Limb (tissue), 2 donors: Measurements from ENCODE around the gene NUP153.
"Not testable (repeated sequence)": the region's sequence is repeated elsewhere in the genome, so short reads cannot be mapped to it uniquely, and the experiment has no call there.

Experiments used
- DNase-seq, 2 donors: peaks; one replicate each; pipeline ENCODE4 v3.0.0-alpha.2; 2016; ENCODE audit errors: extremely low spot score in 2 of 2

Gene NUP153

DNA sequence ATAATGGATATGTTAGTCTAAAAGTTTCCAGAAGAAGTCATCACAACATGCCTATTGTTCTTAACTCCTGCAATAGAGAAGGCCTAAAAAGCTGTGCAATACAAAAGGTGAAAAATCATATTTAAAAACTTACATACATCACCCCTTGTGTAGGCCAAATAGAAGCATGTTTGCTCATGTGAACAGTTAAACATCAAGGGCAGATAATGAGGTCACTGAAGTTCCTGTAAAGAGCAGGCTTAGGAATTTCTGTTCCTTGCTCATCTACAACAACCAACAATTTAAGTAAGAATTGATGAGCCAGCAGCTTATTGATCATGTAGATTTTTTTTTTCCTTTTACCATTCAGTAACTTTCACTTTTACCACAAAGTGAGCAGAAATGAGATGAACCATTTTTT lies 7.5 kb upstream of the NUP153 start:
- DNase-seq, result no peak

DNA sequence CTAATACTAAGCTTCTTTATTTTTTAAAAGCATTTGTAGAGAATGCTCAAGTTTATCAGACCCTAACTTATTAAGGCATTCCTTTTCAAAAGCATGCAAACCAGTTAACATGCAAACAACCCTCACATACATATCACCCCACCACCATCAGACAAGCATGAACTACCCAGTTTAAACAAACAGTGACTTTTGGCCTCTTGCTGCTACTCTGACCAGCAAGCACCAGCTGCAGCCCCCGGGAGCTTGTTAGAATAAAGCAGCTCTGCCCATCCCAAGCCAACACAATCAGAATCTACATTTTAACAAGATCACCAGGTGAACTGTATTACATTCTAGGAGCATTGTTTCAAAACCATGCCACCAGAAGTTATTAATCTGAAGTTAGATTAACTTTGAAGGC lies 5.9 kb upstream of the NUP153 start:
- DNase-seq, result no peak

DNA sequence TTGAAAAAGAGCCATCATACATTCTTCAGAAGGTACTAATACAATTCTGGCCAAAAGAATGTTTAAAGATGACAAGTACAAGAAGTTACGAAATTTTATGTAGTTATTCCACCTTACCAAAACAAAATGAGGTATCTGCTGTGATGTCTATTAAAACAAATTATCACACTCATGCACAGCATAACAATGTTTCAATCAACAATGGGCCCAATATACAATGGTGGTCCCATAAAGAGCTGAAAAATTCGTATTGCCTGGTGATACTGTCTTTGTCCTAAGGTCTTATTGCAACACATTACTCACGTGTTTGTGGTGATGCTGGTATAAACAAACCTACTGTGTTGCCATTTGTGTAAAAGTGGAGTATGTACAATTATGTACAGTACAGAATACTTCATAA lies 3.6 kb upstream of the NUP153 start:
- DNase-seq, result no peak

DNA sequence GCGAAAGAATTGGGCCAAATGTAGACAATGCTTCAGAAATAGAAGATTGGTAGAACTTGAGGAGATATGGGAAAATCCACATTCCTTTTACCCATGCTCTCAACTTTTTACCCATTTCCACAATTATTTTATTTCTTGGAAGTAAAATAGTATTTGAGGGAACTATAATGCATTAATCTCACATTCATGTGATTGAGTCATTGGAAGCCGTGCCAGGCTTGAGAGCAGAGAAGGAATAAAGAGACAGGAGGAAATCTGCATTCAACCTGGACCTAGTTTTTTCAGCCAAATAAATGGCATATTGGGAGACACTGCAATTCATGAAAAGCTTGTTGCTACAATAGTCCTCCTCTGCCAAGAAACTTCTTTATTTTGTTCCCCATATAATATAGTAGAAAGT lies 2.8 kb upstream of the NUP153 start:
- no peak for DNase-seq

DNA sequence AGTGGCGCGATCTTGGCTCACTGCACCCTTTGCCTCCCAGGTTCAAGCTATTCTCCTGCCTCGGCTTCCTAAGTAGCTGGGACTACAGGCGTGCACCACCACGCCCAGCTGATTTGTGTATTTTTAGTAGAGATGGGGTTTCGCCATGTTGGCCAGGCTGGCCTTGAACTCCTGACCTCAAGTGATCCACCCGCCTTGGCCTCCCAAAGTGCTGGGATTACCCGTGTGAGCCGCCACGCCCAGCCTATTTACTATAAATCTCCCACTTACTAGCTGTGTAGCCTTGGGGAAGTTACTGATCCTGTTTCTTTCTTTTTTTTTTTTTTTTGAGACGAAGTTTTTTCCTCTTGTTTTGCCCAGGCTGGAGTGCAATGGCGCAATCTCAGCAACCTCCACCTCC lies 1.3 kb upstream of the NUP153 start:
- not testable (repeated sequence) for DNase-seq

DNA sequence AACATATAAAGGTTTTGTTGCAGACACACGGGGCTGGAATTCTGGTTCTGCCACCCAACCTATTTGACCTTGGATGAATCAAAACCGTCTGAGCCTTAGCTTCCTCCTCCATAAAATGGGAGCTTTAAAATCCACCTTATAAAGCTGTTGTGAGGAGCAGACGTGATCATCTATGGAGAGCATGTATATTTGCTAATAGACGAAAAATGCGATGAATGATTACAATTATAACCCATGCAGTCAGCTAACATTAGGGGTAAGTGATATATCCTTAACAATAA lies 586 bp upstream of the NUP153 start:
- no peak for DNase-seq

DNA sequence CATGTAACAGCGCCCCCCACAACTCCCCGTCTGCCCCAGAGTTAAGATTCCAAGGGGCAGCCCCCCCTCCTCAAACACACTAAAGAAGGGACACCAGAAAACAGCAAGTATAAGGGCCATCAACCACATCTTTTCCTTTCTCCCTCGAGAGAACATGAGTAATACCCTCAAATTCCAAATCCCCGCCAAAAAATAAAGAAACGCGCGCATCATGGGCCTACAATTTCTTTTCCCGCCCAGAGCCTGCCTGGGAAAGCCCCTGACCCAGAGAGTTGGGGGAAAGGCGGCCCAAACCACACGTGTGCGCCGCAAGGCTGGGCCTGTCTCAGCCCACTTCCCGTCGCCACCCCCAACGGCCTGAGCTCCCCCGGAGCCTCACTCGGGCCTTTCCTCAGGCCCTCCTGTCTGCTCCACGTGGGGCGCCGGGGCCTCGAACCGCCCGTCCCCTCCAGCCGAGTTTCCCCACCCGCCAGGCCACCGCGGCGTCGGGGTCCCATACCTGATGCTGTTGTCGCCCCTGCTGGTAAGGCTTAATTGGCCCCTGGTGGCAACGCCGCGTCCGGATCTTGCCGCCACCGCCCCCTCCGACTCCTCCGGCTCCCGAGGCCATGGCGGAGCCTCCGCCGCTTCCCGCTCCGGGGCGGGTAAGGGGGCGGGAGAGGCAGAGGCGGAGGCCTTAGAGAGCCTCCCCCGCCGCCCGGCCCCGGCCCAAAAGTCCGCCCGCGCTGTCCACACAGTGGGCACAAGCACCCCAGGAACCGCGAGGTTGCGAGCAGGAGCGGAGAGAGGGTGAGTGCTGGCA lies 746 bp downstream of the NUP153 start:
- DNase-seq, result peak; percentile 53 to 82

DNA sequence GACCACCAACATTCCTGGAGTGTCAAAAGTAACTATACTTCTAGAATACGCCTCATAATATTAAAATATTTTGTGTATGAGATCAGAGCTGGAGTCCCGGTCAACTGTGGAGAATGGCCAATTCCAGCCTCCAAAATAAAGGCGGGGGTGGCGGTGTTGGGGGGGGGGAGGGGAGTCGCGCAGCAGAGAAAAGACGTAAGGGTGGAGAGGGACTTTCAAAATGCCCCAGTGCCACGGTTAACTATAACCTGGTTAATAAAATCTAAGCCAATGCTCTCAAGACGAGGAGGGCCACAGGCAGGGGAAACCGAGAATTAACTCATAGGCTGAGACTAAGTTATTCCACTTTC lies 1.3 kb downstream of the NUP153 start:
- peak; percentile 74 to 75 for DNase-seq

DNA sequence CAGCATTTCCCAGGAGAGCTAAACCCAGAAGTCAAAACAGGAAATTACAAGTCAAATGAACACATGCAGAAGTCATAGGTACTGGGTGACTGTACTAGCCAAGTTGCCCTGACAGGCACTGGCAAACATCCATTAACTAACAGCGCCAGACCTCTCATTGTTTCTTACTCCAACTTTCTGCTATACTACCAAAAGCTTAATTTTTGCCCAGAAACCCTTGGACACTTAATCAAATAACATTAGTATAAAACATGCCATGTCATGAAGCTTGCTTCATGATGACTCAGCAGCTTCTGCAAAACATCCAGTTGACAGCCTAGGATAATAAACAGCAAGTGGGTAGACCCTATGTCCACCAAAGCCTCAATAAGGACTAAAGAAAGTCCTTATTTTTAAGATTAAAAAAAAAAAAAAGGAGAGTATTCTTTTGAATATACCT lies 3.5 kb downstream of the NUP153 start:
- no peak for DNase-seq

DNA sequence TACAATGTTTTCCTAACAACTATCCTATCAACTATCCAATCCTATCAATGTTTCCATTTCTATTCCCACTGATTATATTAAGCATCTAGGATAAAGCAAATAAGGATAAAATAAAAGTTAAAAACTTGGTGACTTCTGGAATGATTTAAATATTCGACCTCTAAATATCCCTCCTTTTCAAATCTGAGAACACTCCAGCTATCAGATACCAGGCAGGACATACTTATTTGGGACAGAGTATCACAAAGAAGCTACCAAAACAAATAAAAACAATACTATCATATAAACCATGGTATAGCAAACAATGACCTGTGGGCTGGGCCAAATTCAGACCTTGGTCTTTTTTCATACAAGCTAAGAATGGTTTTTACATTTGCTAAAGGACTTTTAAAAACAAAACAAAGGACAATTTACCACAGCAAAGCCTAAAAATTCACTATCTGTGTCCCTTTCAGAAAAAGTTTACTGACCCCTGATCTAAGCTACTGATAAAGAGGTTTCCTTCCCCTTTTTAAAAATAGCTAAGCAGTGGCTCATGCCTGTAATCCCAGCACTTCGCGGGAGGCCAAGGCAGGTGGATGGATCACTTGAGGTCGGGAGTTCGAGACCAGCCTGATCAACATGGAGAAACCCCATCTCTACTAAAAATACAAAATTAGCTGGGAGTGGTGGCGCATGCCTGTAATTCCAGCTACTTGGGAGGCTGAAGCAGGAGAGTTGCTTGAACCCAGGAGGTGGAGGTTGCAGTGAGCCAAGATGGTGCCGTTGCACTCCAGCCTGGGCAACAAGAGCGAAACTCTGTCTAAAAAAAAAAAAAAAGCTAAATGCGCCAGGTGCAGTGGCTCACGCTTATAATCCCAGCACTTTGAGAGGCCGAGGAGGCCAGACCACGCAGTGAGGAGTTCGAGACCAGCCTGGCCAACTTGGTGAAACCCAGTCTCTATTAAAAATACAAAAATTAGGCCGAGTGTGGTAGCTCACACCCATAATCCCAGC lies 6.0 kb downstream of the NUP153 start:
- DNase-seq, result no peak

DNA sequence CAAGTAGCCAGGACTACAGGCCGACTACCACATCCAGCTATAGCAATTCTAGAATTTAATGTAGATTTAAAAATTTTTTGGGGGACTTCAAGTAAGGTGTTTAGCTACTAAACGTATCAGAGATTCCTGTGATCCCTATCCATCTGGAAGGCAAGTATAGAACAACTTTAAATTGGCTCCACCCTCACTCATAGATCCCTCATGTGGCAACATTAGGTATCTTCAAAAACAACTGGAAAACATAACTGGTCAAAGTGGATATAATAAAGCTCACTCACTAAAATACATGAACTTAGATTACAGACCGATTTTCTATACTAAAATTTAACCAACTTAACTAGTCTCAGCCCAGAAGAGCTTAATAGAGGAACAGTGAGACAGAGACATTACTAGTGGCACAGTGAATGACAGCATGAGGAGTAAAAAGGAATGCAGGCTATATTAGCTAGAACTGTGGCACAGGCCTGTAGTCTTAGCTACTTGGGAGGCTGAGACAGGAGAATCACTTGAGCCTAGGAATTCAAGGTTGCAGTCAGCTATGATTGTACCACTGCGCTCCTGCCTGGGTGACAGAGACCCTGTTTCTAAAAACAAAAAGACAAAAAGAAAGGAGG lies 14.7 kb downstream of the NUP153 start:
- DNase-seq, result no peak

DNA sequence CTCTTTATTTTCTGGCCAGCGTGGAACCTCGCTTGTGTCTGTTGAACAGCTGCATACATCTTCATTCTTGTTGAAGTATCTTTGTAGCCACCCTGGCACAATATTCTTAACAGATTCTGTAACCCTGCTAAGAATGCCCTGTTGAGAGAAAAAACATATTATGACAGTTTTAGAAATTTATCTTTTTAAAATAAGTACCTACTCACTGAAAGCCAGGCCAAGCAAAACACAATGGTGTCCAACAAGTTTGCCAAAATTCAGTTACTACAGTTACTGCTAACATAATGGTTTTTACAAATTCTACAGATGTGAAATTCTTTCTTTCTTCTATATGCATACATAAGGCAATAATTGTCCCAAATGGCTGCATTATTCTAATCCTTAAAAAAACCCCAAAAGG lies 18.2 kb downstream of the NUP153 start:
- DNase-seq, result no peak

DNA sequence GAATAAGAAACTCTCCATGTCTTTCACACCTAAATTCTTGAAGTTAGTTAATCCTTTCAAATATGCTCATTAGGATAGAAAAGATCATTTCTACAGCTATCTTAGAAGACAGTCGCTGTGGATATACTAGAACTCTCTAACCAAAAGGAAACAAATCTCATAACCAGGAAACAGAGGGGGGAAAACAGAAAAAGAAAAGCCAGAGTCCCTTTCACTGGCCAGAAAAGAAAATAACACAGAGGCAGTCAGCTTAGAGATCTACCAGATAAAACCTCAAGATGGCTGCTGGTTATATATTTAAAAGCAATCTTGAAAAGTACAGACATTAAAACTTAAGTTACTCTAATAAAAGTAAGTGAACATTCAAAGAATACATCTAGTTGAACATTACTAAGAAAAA lies 19.6 kb downstream of the NUP153 start:
- no peak for DNase-seq

DNA sequence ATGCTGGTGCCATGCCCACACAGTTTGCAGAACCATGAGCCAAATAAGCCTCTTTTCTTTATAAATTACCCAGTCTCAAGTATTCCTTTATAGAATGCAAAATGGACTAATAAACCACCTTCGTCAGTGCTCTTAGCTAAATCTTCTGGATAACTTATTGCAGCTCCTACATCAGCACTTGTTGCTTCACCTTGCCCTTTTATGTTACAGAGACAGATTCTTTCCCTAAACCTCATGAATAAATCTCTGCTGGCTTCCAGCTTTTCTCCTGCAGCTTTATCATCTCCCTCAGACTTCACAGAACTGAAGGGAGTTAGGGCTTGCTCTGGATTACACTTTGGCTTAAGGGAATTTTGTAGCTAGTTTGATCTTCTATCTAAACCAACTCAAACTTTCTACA lies 22.6 kb downstream of the NUP153 start:
- DNase-seq, result no peak

DNA sequence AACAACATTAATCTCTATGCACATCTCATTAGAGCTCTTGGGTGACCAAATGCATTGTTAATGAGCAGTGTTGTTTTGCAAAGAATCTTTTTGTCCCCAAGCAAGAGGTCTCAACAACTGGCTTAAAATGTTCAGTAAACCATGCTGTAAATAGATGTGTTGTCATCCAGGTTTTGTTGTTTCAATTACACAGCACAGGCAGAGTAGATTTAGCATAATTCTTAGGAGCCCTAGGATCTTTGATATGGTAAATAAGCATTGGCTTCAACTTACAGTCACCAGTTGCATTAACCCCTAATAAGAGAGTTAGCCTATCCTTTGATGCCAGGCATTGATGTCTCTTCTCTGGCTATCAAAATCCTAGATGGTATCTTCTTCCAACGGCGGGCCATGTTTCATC lies 23.3 kb downstream of the NUP153 start:
- DNase-seq, result no peak

DNA sequence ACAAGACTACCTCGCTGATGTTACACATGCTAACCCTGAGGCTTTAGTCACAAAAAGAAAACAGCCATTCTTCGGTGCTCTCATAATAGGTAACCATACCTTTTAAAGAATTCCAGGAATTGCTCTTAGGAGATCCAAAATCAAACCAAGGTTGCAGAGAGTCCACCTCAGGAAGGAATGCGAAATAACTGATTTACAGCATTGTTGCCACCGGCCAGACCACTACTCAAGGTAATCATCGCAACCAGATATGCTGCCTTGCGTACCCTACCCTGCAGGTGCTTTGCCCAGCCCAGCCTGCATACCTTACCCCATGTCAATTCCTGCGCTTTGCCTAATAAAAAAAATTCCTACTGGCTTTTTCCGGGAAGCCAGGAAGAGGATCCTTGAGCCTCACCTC lies 27.0 kb downstream of the NUP153 start:
- DNase-seq, result no peak

DNA sequence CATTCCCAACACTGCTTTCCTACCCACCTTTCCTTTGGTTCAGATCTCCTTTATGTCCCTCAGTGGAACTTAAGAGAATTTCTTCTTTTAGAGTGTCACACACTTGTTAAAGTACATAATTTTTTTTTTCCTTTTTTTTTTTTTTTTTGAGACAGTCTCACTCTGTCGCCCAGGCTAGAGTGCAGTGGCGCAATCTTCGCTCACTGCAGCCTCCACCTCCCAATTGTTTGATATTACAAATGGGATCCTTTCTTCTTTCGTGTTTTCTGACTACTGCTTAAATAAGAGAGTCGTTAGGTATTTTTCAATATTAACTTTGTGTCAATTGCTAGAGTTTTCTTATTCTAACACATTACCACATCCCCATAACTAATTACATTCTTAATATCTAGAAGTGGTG lies 29.1 kb downstream of the NUP153 start:
- DNase-seq, result no peak

DNA sequence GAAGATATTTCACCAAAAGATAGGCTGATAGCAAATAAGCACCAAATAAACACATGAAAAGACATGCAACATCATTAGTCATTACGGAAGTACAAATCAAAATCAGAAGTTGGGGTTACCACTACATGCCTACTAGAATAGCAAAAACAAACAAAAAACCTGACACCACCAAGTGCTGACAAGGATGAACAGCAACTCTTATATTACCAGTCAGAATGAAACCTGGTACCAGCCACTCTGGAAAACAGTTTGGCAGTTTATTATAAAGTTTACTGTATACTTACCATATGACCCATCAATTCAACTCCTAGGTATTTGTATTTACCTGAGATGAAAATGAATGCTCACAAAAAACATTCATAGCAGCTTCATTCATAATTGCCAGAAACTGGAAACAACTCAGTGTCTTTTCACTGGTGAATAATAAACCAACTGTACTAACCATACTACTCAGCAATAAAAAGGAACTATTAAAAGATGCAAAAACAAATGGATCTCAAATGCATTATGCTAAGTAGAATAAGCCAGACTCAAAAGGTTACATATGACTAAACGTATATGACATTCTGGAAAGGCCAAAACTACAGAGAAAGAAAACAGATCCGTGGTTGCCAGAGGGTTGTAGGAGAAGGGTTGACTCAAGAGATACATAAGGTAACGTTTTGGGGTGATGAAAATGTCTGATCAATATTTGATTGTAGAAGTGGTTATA lies 33.0 kb downstream of the NUP153 start:
- DNase-seq, result no peak

DNA sequence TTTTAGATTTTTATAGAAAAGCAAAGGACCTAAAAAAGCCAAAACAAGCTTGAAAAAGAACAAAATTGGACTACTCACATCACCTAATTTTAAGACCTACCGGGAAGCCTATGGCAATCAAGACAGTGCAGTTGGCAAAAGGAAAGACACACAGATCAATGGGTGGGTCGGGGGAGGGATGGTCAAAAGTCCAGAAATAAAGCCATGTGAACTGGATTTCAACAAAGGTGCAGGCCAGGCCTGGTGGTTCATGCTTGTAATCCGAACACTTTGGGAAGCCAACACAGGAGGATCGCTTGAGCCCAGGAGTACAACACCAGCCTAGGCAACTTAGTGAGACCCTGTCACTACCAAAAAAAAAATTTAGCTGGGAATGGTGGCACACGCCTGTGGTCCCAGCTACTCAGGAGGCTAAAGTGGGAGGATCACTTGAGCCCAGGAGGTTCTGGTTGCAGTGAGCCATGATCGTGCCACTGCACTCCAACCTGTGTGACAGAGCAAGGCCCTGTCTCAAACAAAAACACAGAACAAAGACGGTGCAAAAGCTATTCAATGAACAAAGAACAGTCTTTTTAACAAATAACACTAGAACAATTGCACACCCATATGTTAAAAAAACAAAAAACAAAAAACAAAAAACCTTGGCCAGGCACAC lies 34.5 kb downstream of the NUP153 start:
- DNase-seq, result no peak

DNA sequence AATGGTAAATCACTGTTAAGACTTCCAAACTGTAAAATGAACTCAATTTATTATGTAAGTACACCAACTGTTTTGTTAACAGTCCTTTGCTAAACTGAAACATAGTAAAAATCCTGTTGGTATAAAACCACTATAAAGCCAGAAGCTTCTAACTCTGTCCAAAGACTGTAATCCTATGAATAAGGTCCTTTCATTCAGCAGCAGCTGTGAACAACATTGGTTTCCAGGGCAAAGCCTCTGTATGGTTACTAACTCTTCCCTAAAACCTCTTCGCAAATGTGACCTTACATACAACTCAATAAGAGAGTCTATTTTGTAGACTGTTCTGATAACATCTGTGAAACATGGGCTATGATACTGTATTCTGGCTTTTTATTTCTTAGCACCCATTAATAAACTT lies 40.1 kb downstream of the NUP153 start:
- peak in 1 of 2 donors; percentile 12 for DNase-seq

DNA sequence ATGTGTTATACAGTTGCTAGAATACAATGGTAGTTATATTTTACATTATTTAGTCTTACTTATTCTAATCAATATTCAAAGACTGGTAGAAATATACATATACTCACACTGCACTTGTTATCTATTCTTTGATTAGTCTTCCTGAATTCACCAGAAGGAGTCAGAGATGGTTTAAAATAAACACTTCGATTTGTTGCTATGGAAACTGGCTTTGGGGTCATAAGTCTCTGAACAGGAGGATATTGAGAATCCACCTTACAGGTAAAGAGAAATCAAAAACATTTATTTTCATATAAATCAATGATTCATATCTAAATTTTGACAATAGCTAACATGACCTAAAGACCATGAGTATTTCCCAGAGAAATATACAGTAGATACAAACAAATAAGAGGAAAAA lies 41.6 kb downstream of the NUP153 start:
- no peak for DNase-seq
